Stimulated activated CD4-positive, alpha-beta T cell treated with anti-CD3 and anti-CD28 coated beads, Interleukin-4, amount 100 ng/mL, for 1 hour (primary cell): Measurements from ENCODE around the gene ZSCAN31.
"Not testable (repeated sequence)": the region's sequence is repeated elsewhere in the genome, so short reads cannot be mapped to it uniquely, and the experiment has no call there.

Source experiments
- DNase-seq: peaks from one replicate; pipeline ENCODE4 v3.0.0-alpha.2; 2020

The ZSCAN31 gene

DNA sequence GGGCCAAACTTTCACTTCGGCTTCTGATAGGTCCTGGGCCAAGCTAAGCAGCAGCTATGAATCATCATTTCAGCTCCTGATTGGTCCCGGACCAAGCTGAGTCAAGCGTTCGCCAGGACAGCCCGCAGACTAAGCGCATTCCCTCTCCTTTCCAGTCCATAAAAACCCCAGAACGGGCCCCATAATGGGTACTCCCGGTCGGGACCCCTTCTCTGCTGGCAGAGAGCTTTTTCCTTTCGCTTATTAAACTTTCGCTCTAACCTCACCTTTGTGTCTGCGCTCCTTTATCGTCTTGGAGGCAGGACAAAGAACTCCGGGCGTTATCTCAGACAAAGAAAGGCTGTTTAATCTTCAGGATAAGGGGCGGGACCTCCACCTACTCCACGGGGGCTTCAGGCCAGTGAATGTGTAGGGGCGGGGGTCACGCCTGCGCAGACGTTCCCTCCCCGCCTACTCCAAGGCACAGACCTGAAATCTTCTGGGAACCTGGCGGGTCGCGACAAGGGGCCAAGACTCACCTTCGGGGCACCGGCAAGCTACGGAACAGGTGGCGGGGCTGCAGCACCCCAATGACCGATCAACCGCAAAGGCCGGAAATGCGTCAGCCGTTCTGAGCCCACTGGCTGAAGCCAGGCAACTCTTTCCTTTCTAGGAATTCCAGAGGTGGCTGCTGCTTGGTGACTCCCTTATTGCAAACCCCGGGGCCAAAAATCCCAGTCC lies at the start of gene ZSCAN31:
TSS of gene ZSCAN31 (minus strand) at position 585 of the 720 bp plus-strand sequence. CDS start 6,465 bp downstream, outside the sequence.
- peak; percentile 71 for DNase-seq

DNA sequence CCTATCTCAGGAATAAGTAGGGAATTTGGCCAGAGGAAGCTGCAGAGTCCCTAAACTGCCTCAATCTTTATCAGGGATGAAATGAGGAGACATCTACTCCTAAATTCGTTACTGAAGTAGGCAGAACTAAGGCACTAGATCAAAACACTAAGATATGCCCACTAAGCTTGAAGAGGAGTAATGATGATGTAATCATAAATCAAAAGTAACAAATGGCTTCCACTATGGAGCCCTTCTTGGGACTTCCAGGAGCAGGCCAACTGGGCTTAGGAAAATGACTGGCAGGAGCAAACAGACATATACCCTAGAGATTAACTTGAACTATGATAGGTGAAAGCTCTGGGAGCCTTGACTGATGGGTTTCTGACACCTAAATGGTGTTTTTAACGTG lies 48.2 kb upstream of the ZSCAN31 start:
- DNase-seq: no peak

DNA sequence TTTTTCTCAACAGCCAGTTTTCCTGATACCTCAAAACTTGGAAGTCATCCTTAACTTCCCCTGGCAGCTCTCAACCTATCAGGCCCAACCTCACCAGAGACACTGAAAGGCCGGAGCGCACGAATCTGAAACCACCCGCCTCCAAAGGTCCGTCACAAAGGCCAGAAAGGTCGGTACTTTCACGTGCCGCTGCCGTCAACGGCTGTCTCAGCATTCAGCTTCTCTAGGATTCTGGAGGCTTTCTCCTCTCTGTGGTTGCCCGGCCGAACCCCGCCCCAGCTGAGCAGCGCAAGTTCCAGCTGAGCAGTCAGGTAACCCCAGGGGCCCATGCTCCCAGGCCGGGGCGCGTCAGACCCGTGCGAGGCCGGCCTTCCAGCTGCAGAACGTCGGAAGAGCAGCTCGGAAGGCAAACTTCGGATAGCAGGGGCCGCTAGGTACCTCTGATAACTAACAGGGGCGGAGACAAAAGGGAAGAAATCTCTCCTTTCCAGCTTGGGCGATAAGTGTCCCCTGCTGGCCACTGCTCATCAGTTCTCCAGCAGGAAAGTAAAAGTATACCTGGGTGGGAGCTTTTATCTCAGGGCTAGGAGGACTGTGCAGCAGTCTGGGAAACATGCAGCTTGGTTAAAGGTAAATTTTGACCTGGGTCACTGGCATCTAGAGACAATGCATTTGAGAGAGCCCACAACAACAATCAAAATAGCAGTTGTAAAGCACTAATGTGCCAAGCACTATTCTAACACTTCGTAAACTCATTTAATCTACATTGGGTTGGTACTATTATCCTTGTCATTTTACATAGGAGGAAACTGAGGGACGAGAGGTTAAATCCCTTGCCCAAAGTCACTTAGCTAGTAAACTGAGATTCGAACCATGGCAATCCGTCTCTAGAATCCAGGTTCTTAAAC lies 47.5 kb upstream of the ZSCAN31 start:
- DNase-seq: peak; percentile 50

DNA sequence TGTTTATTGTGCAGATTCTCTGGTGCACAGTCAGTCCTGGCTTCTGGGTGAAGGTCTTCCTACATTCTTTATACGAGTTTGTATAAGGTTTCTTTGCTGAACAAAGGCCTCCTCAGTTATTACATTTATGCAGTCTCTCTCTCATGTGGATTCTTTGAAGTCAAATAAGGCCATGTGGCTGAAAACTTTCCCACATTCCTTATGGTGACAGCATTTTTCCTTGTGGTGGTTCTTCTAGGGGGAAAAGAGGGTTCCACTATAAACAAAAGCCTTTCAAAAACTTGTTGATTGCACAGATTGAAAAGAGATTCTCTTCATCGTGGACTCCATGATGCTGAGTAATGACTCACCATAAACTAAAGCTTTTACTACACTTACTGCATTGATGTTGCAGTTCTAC lies 44.4 kb upstream of the ZSCAN31 start:
- no peak for DNase-seq

DNA sequence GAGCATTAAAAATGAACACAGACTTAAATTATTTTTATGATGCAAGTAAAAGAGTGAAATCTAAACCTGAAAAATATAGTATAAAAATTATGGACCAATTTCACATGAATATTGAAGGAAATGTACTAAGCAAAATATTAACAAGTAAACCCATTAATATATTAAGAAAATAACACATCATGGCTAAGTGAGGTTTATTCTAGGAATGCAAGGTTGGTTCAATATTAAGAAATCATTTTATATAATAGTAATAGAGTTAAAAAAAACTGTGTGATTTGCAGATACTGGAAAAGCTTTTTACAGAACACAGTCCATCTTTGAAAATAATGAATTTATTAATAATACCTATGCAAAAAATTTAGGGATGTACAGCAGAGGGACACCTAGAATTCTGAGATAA lies 42.7 kb upstream of the ZSCAN31 start:
- DNase-seq: no peak

DNA sequence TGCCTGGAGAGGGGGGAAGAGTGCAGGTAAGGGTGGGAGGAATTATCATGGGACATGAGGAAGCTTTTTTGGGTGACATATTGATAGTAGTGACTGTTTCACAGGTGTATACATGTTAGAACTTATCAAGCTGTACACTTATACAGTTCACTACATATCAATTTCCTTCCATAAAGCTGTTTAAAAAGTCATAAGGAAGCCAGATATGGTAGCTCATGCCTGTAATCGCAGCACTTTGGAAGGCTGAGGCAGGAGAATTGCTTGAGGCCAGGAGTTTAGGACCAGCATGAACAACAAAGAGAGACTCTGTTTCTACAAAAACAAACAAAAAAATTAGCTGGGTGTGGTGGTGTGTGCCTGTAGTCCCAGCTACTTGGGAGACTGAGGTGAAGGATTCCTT lies 41.9 kb upstream of the ZSCAN31 start:
- DNase-seq: no peak

DNA sequence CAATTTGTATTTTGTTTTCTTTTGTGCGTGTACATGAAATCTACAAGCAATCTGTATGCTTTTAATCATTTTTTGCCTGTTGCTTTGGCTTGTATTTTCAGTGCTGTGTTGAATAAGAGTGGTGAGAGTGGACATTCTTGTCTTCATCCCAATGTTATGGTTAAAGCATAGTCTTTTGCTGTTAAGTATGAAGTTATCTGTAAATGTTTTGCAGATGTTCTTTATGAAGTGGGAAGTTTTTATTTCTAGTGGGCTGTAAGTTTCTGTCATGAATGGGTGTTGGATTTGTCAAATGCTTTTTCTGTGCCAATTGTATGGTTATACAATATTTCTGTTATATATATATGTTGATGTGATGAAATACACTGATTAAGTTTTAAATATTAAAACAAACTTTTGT lies 38.0 kb upstream of the ZSCAN31 start:
- no peak for DNase-seq

DNA sequence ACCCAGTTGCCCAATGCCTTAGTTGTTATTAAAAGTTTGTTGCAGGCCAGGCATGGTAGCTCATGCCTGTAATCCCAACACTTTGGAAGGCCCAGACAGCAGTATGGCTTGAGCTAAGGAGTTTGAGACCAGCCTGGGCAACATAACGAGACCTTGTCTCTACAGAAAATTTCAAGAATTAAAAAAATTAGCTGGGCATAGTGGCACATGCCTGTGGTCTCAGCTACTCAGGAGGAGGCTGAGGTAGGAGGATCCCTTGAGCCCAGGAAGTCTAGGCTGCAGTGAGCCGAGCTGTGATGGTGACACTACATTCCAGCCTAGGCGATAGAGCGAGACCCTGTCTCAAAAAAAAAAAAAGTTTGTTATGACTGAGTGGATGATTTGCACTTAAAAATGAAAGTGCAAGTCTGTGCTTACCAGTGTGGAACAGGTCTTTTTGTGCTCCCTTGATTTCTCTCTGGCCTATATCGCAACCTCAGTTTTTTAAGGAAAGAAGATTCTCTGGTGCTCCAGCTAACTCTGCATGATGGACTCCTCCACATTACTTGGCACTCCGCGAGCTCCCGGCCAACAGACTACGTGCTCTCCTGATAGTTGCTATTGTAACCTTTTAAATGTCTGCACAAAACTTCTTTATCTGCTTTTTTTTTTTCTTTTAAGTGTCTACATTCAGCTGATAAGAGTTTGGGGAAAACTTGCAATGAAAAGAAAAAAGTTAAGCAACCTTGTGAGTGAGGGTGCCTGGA lies 35.9 kb upstream of the ZSCAN31 start:
- no peak for DNase-seq

DNA sequence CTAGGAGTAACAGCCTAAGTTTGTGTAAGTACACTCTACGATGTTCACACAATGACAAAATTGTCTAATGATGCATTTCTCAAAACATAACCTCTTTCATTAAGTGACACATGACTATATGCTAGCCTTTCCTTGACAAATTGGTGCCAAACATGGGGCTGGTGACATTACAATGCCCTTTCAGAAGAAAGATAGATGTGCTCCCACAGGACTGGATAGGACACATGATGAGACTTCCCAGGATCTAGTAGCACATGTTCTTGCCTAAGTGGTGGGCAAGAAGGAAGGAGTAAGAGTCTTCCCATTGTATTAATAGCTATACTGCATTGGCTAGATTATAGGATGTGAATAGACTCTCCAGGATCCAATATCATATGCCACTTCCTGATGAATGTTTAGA lies 35.3 kb upstream of the ZSCAN31 start:
- no peak for DNase-seq

DNA sequence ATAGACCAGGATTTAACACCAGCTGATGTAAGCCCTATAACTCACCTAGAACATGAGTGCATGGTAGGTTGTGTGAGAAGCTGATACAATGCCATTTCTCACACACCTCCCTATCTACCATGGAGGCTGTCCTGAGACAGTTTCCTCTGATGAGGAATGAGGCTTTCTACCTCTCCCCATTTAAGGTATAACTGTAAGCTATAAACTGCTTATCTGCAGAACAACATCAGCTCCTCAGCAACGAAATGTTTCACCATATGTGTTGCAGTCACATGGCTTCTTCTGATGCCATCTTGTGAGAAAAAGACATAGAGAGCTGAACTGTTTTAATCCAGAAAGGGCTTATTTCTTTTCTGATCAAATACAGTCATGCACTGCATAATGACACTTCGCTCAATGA lies 34.5 kb upstream of the ZSCAN31 start:
- no peak for DNase-seq

DNA sequence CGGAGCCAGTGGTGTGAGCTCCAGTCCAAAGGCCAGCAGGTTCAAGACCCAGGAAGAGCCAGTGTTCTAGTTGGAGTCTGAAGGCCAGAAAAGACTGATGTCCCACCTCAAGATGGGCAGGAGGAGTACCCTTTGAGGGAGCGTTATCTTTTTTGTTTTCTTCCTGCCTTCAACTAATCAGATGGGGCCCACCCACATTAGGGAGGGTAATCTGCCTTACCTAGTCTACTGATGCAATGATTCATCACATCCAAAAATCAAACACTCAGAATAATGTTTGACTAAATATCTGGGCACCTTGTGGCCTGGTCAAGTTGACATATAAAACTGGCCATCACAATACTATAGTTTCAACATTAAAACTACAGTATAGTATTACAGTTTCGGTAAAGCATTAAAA lies 33.5 kb upstream of the ZSCAN31 start:
- DNase-seq: no peak

DNA sequence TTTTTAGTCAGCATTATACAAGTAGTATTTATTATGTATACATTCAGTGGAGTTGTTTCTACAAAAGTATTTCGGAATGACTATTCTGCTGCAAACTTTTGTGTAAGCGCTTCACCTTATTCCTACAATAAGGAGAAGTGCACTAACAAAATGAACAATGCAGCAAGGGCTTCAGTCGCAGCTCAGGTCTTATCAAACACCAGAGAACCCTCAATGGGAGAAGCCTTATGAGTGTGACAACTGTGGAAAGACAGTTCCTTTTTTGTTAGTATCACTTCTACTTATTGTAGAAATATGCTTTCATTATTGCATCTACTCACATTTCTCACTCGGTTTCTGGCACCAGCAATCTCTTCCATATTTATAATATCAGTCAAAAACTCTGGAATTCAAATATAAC lies 32.6 kb upstream of the ZSCAN31 start:
- DNase-seq: no peak

DNA sequence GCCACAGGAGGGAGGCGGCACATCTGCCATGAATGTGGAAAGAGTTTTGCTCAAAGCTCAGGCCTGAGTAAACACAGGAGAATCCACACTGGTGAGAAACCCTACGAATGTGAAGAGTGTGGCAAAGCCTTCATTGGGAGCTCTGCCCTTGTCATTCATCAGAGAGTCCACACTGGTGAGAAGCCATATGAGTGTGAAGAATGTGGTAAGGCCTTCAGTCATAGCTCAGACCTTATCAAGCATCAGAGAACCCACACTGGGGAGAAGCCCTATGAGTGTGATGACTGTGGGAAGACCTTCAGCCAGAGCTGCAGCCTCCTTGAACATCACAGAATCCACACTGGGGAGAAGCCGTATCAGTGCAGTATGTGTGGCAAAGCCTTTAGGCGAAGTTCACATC lies 29.6 kb upstream of the ZSCAN31 start:
- DNase-seq: not testable (repeated sequence)

DNA sequence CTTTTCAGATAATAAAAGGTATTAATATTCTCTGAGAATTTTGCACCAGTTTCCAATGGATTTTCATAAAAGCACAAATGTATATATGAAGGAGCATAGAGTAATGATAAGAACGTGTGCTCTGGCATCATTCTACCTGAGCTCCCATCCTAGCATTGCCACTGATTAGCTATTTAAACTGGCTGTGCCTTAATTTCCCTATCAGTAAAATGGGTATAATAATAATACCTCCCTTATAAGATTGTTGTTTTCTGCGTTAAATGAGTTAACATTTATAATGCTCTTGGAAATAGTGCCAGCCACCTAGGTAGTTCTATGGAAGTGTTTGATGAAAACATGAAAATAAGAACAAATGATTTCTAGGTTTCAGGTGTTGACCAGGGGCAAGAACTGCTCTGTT lies 25.0 kb upstream of the ZSCAN31 start:
- no peak for DNase-seq

DNA sequence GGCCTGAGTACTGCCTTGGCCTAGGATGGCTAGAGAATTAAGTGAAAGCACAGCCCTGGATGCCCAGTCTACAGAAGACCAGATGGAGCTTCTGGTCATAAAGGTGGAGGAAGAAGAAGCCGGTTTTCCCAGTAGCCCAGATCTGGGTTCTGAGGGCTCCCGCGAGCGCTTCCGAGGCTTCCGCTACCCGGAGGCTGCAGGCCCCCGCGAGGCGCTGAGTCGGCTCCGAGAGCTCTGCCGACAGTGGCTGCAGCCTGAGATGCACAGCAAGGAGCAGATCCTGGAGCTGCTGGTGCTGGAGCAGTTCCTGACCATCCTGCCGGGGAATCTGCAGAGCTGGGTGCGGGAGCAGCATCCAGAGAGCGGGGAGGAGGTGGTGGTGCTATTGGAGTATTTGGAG lies 23.6 kb upstream of the ZSCAN31 start:
- DNase-seq: not testable (repeated sequence)

DNA sequence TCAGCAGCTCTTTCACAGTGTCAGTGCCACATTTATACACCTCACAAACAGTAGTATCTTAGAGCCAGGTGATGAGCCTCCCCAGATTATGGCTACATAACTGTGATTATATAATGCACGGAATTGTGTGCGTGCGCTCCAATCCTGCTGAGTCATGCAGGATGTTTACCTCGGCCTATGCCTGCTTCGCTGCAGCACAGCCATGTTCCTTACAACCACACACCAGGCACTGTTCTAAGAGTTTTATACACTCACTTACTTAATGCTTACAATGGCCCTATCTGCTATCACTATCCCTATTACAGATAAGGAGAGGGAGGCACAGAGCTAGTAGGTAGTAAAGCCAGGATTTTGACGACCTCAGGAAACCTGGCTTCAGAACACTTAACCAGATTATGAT lies 21.1 kb upstream of the ZSCAN31 start:
- DNase-seq: no peak

DNA sequence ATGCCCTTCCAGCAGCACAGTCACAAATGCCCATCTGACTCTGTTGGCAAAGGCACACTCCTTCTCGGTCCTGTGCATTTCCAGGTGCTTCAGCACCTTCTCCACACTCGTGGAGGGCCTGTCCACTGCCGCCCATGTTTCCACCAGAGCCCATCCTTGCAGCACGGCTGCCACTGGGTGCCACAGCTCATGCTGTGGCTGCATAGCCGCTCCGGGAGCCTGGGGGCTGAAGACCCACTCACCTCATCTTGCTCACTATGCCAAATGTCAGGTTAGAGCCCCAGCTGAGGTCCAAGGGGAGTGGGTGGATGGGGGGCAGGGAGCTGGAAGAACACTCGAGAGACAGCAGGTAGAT lies 20.7 kb upstream of the ZSCAN31 start:
- DNase-seq: no peak

DNA sequence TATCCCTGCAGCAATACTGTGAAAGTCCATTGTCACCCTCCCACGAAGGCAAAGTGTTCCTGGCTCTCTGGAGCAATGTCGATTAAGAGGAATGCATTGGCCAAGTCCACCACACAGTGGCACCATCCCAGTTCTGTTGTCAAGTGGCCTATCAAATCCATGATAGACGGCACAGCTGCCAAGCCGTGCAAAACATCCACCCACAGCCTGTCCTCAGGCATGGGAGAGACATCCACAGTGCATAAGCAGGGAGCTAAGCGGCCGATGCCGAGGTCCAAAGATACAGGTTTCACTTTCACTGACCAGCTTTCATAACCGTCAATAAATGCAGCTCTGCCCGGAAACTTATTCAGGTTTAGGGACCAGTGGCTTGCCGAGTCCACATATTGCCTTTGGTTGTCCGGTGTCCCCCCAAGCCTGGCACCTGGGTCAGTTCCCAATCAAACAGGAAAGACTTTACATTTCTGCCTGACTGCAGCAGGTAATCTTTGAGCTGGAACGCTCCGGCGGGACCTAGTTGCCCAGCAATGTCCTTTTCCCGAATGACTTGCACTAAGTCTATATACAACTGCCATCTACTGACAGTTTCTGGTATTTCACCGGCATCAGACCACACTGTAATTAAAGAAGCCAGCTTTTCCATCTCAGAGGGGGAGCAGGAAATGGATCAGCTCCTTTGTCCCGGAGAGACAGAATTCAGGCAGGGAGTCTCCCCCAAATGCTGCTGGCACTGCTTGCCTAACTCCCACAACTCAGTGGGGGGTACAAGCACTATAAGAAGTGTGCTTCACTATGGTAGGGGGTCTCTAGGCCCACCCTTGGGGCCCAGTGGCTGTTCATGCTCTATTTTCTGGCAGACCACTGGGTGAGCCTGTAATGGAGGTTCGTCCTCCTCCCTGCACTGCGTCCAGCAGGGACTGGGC lies 20.1 kb upstream of the ZSCAN31 start:
- peak; percentile 51 for DNase-seq

DNA sequence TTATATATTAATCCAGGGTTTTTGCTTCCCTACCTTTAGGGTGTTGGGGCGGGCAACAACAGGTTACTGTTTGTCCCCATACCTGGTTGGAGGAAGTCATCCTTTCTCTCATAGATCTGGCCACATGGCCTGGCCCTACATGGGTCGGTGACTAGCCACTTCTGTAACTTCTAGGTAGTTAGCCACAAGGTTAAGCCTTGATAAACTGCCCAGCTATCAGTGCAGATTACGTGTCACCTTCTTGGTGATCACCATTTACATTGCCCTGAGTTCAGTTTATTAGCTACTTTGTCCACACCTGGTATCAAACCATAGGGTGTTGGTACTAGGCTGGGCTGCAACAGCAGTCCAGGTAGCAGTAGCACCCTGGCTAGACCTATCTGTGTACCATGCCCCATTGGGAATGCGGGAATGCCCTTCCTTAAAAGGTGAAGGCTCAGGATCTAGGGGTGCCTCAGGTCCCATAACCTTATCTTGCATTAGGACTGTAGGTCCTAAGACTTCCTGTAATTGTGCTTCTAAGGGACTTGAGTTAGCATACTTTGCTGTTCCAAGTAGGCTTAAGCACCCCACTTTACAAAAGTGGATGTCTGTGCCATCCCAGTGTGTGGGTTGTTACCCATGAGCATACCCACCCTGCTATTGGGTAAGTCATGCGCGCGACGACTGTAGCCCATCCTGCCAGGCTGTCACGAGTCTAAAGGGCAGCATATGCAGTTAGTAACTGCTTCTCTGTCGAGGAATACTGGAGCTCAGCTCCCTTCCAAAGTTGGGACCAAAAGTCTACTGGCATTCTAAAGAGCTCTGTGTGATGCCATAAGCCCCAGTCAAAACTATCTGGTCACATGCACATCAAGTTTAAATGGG lies 19.0 kb upstream of the ZSCAN31 start:
- no peak for DNase-seq

DNA sequence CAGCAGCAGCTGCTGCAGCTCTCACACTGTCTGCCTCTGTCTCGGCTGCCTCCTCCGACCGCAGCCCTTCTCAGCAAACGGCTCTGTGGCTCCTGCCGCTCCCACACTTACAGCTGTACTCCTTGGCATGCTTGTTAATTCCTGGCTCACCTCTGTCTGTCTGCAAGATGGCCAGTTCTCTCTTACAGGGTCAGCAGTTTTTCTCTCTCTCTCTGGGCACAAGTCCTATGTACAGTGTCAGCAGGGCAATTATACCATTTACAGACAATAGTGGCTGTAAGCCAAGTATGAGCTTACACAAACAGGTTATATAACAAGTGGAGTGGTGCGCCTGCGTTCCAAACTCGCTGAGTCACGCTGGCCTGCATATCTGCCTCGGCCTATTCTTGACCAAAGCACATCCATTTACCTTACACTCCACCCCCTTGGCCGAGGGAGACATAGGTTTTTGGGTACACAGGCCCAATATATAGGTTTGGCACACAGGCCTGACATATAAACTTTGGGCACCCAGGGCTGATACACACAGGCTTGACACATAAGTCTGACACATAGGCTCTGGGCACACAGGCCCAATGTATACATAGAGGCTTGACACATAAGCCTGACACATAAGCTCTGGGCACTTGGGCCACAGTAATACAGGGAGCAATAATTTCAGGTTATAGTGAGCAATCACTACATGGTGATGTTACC lies 18.2 kb upstream of the ZSCAN31 start:
- DNase-seq: no peak

DNA sequence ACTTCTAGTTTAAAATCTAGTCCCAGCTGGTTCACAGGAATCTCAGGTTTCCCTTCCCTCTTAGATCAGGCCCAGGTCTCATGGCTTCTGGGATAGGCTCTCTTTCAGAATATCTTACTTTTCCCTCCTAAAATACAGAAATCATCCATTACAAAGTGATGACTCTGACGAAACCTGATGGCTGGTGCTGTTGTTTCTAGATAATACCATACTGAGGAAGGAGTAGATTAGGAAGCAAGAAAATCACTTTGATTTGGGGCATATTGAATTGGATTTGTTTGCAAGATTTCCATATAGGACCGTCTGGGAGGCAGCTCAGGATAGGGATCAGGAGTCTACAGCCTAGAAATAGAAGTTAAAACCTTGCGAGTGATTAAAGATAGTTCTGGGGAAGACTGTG lies 17.4 kb upstream of the ZSCAN31 start:
- DNase-seq: no peak
